ENCODE data around the gene TDRKH. TPM values are rescaled to one million over a fixed set of nuclear protein-coding genes. Genes with fewer than 3 reads are reported as not detected.

Gene TDRKH
- total and polyA plus RNA-seq, 2 of the 13 experiments (the other 11 are each of a cell fraction or from before 2014, with no cell fraction given), result 3.9 to 5.4 TPM

DNA sequence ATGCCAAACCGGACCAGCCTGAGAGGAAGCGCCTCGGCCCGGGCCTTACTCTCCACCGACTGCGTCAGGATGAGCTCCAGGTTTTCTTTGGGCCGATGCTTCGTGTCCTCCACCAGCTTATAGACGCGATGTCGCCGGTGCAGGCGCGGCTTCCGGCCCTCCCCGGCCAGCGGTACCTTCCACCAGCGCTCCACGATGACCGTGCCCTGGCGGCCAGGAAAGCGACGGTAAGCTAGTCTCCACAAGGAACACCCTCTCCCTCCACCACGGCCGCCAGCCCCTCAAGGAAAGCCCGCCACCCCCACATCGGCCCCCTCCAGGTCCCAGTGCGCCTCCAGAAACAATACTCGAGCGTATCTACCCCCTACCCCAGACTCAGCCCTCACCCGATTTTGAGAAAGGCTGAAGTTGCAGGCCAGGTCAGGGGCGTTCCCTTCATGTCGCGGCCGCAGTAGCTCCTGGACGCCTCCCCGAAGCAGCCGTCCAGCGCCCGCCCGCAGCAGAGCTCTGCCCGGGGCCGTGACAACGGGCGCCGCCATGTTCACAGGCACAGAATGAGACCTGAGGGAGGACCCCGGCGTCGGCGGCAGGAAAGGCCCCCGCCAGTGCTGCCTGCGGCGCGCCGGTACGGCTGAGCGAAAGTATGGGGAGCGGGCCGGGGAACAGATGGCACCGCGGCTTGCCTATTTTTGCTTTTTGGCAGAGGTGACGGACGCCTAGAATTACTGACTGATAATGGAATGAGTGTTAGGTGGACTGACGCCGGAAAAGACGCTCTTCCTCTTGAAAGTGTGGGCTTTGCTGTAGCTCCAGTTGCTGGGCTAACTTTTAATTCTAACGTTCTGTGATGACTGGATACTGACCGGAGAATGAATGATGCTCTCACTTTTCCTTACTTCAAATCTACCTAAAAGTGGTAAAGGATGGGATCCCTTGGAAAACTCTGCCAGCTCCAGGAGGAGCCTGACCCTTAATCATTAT is 27.1 kb downstream of the TDRKH start, which contains the start of gene MRPL9 (continued):
- TF ChIP-seq, protein P1, sequence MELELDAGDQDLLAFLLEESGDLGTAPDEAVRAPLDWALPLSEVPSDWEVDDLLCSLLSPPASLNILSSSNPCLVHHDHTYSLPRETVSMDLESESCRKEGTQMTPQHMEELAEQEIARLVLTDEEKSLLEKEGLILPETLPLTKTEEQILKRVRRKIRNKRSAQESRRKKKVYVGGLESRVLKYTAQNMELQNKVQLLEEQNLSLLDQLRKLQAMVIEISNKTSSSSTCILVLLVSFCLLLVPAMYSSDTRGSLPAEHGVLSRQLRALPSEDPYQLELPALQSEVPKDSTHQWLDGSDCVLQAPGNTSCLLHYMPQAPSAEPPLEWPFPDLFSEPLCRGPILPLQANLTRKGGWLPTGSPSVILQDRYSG (CRISPR knock-in tag; IDR thresholded peaks at IDR 0.05), result no peak
- TF ChIP-seq ZNF333 (CRISPR knock-in tag; IDR thresholded peaks at IDR 0.05; ENCODE audit: borderline replicate concordance) (no peak), ZBTB7B (CRISPR knock-in tag; IDR thresholded peaks at IDR 0.05) (peak; percentile 60), ZNF431 (CRISPR knock-in tag; IDR thresholded peaks at IDR 0.05; ENCODE audit: borderline replicate concordance, low read depth) (no peak), TOE1 (CRISPR knock-in tag; IDR thresholded peaks at IDR 0.05) (0 out of 2 replicates have a peak, but pooled peaks have one; percentile 24), POLR2AphosphoS5 (IDR thresholded peaks at IDR 0.05; ENCODE audit: low read depth, low read length) (peak; percentile 73), HES4 (CRISPR knock-in tag; IDR thresholded peaks at IDR 0.05; ENCODE audit: borderline replicate concordance) (no peak), SIX4 (CRISPR knock-in tag; IDR thresholded peaks at IDR 0.05) (no peak), ZNF678 (CRISPR knock-in tag; IDR thresholded peaks at IDR 0.05) (no peak), JUNB (CRISPR knock-in tag; IDR thresholded peaks at IDR 0.05; ENCODE audit: borderline replicate concordance) (no peak), ZNF382 (CRISPR knock-in tag; IDR thresholded peaks at IDR 0.05; ENCODE audit: borderline replicate concordance) (no peak), KAT2B (IDR thresholded peaks at IDR 0.05; ENCODE audit: borderline replicate concordance, low read depth, low read length) (no peak), ZNF616 (CRISPR knock-in tag; IDR thresholded peaks at IDR 0.05; ENCODE audit: low read depth) (peak; percentile 83), ASH2L (IDR thresholded peaks at IDR 0.05; ENCODE audit: insufficient read length, low read depth, low read length) (peak; percentile 91), BCL6 (CRISPR knock-in tag; IDR thresholded peaks at IDR 0.05) (peak; percentile 23; the same call in 1 of the 2 replicates), ZNF143 (CRISPR knock-in tag; IDR thresholded peaks at IDR 0.05) (peak; percentile 61), ZNF556 (CRISPR knock-in tag; IDR thresholded peaks at IDR 0.05; ENCODE audit: borderline replicate concordance) (peak; percentile 68; the same call in 1 of the 2 replicates), ZFP36 (IDR thresholded peaks at IDR 0.05; ENCODE audit: borderline replicate concordance, low read depth, low read length, partially characterized antibody) (no peak), UBTF (CRISPR knock-in tag; IDR thresholded peaks at IDR 0.05) (peak; percentile 87), SSRP1 (CRISPR knock-in tag; IDR thresholded peaks at IDR 0.05) (no peak), SMAD3 (CRISPR knock-in tag; IDR thresholded peaks at IDR 0.05) (peak; percentile 66; the same call in 1 of the 2 replicates), ATF2 (CRISPR knock-in tag; IDR thresholded peaks at IDR 0.05) (peak; percentile 71), ZNF562 (CRISPR knock-in tag; IDR thresholded peaks at IDR 0.05; ENCODE audit: borderline replicate concordance) (no peak), ZBTB2 (CRISPR knock-in tag; IDR thresholded peaks at IDR 0.05; ENCODE audit: low read depth) (no peak; the same call in 1 of the 2 replicates)
